HCT116 (cell line): ENCODE data around the gene CORO7. TPM values are rescaled to one million over a fixed set of nuclear protein-coding genes. Genes with fewer than 3 reads are reported as not detected.

Experiments used
- ATAC-seq: fragments of 200-7000 bp; cut with Tn5 transposase; 2 replicates; pipeline ENCODE4 v1.9.1; 2020; ENCODE audit warnings: mild to moderate bottlenecking, moderate library complexity
- BruUV-seq: library from RNA; stranded (reverse); fragments of 400-500 nt; replicated peaks from 2 replicates; lab custom pipeline; 2021; lab: Mats Ljungman, UMichigan
- CTCF ChIA-PET: fragments of 300-600 bp; sonication (Branson Sonifier 250); formaldehyde crosslinking; loops from one replicate; lab custom pipeline; 2021; ENCODE audit warnings: antibody characterized with exemption; lab: Charles Lee
- POLR2A ChIA-PET: fragments of 300-600, 350-600 bp; sonication (Branson Sonifier 250); formaldehyde crosslinking; loops from one replicate; lab custom pipeline; 2021; ENCODE audit warnings: antibody characterized with exemption; lab: Charles Lee
- RAD21 ChIA-PET, 2 experiments: fragments of 300-600 bp; sonication (Branson Sonifier 250); formaldehyde crosslinking; loops; one replicate each; lab custom pipeline; 2023; ENCODE audit warnings: low total read pairs in 2 of 2; ENCODE audit not compliant: uncharacterized antibody in 2 of 2, unreplicated experiment in 2 of 2, low non-redundant PET in 1 of 2; lab: Charles Lee
- DNase-seq: peaks from one replicate; pipeline ENCODE4 v3.0.0-alpha.2; 2010; ENCODE audit warnings: low read depth, low spot score
- H2AFZ ChIP-seq: fragments of 200-600 bp; shearing (Covaris generic), sonication (generic); 2 replicates; pipeline ENCODE4 v1.6.1; 2017; ENCODE audit warnings: low read depth, mixed run types, mixed read lengths, antibody characterized with exemption, low read length; ENCODE audit not compliant: poor library complexity, severe bottlenecking
- H3K27ac ChIP-seq: 2 replicates; pipeline ENCODE4 v1.5.1; 2012; ENCODE audit warnings: low read depth, low read length
- H3K27me3 ChIP-seq: fragments of 200-600 bp; sonication (generic); 2 replicates; pipeline ENCODE4 v1.6.1; 2016; ENCODE audit warnings: mixed run types, low read length, mixed read lengths; ENCODE audit not compliant: insufficient read depth
- H3K36me3 ChIP-seq, 2 experiments: fragments of 200-500 bp in 1 of 2; fragments of 200-600 bp in 1 of 2; sonication (Bioruptor generic) in 1 of 2; sonication (generic) in 1 of 2; 2 replicates each; pipeline versions ENCODE4 v1.5.1 to v1.6.1; 2014 to 2016; ENCODE audit warnings: low read length in 2 of 2, inconsistent platforms in 1 of 2, mixed read lengths in 1 of 2, mixed run types in 1 of 2; ENCODE audit not compliant: insufficient read depth in 2 of 2, control insufficient read depth in 1 of 2
- H3K4me1 ChIP-seq, 2 experiments: fragments of 200-600 bp in 1 of 2; sonication (generic) in 1 of 2; 2 replicates each; pipeline versions ENCODE4 v1.5.1 to v1.6.1; 2012 to 2017; ENCODE audit warnings: low read length in 2 of 2, inconsistent platforms in 1 of 2, mild to moderate bottlenecking in 1 of 2, mixed read lengths in 1 of 2, mixed run types in 1 of 2, moderate library complexity in 1 of 2; ENCODE audit not compliant: insufficient read depth in 2 of 2, control insufficient read depth in 1 of 2
- H3K4me2 ChIP-seq: fragments of 200-600 bp; sonication (generic); 2 replicates; pipeline ENCODE4 v1.6.1; 2017; ENCODE audit warnings: mixed run types, low read length, mixed read lengths
- H3K4me3 ChIP-seq, 2 experiments: fragments of 200-600 bp in 1 of 2; sonication (generic) in 1 of 2; replicated peaks in 1 of 2; 2 replicates each; pipeline ENCODE4 v1.5.1; 2011 to 2016; ENCODE audit warnings: low read length in 2 of 2, control low read depth in 1 of 2, low read depth in 1 of 2, mild to moderate bottlenecking in 1 of 2, mixed read lengths in 1 of 2, mixed run types in 1 of 2
- H3K79me2 ChIP-seq: fragments of 200-600 bp; sonication (generic); 2 replicates; pipeline ENCODE4 v1.6.1; 2017; ENCODE audit warnings: mild to moderate bottlenecking, mixed run types, low read length, moderate library complexity, mixed read lengths; ENCODE audit not compliant: insufficient read depth
- H3K9ac ChIP-seq: fragments of 200-600 bp; sonication (generic); 2 replicates; pipeline ENCODE4 v1.6.1; 2016; ENCODE audit warnings: low read length, mixed read lengths
- H3K9me2 ChIP-seq: fragments of 200-600 bp; sonication (generic), shearing (Covaris generic); 2 replicates; pipeline ENCODE4 v1.6.1; 2017; ENCODE audit warnings: mixed run types, mild to moderate bottlenecking, moderate library complexity; ENCODE audit not compliant: insufficient read depth
- H3K9me3 ChIP-seq, 2 experiments: fragments of 200-500 bp in 1 of 2; fragments of 200-600 bp in 1 of 2; sonication (Bioruptor generic) in 1 of 2; sonication (generic) in 1 of 2; 2 replicates each; pipeline ENCODE4 v1.6.1; 2014 to 2017; ENCODE audit warnings: low read length in 2 of 2, mixed read lengths in 2 of 2, inconsistent platforms in 1 of 2, low read depth in 1 of 2, mild to moderate bottlenecking in 1 of 2, mixed run types in 1 of 2, moderate library complexity in 1 of 2; ENCODE audit not compliant: control insufficient read depth in 1 of 2, insufficient read depth in 1 of 2
- H4K20me1 ChIP-seq: fragments of 200-600 bp; sonication (generic), shearing (Covaris generic); 2 replicates; pipeline ENCODE4 v1.6.1; 2017; ENCODE audit warnings: mixed run types, mild to moderate bottlenecking, moderate library complexity; ENCODE audit not compliant: insufficient read depth
- ATF3 ChIP-seq: IDR thresholded peaks from 2 replicates; pipeline ENCODE4 v1.6.1; 2012
- CBX3 ChIP-seq: IDR thresholded peaks from 2 replicates; pipeline ENCODE4 v1.6.1; 2012; ENCODE audit warnings: low read depth
- CEBPB ChIP-seq: IDR thresholded peaks from 2 replicates; pipeline ENCODE4 v1.6.1; 2012; ENCODE audit warnings: low read depth
- CTCF ChIP-seq, 3 experiments: fragments of 200-600 bp in 1 of 3; sonication (generic) in 1 of 3; IDR thresholded peaks in 2 of 3; conservative IDR thresholded peaks in 1 of 3; 2 replicates each; pipeline ENCODE4 v1.5.1; 2012 to 2017; ENCODE audit warnings: low read depth in 2 of 3, low read length in 2 of 3, antibody characterized with exemption in 1 of 3, borderline replicate concordance in 1 of 3, control low read depth in 1 of 3, mild to moderate bottlenecking in 1 of 3, mixed read lengths in 1 of 3, mixed run types in 1 of 3, moderate library complexity in 1 of 3; ENCODE audit not compliant: insufficient read depth in 1 of 3
- ELF1 ChIP-seq: IDR thresholded peaks from 2 replicates; pipeline ENCODE4 v1.6.1; 2012; ENCODE audit warnings: low read depth, borderline replicate concordance
- JUND ChIP-seq: IDR thresholded peaks from 2 replicates; pipeline ENCODE4 v1.6.1; 2012
- RAD21 ChIP-seq: IDR thresholded peaks from 2 replicates; pipeline ENCODE4 v1.6.1; 2012; ENCODE audit warnings: low read depth, mild to moderate bottlenecking
- REST ChIP-seq: IDR thresholded peaks from 2 replicates; pipeline ENCODE4 v1.6.1; 2012; ENCODE audit warnings: low read depth
- SIN3A ChIP-seq: IDR thresholded peaks from 2 replicates; pipeline ENCODE4 v1.6.1; 2012; ENCODE audit warnings: low read depth
- TCF7L2 ChIP-seq: IDR thresholded peaks from 2 replicates; pipeline ENCODE4 v1.7.0; 2011; ENCODE audit warnings: borderline replicate concordance, inconsistent platforms; ENCODE audit not compliant: insufficient read depth, insufficient read length; ENCODE audit errors: extremely low read depth
- ZFX ChIP-seq: fragments of 450-650 bp; IDR thresholded peaks from 2 replicates; pipeline ENCODE4 v1.6.1; 2017
- intact Hi-C: fragments of 100-400 bp; cut with micrococcal nuclease; formaldehyde crosslinking; loops from 2 replicates; pipeline ENCODE4 v1.10.0; 2022
- total RNA-seq: library from RNA; stranded (reverse); gene quantifications from one replicate; pipeline ENCODE4 v1.2.1, GENCODE V29; 2021; ENCODE audit not compliant: unreplicated experiment

CORO7 gene
- total RNA-seq, 1 experiment from 2014 or later, result 21.3 TPM

GRCh38 chr16:4323071-4323844, 93.1 kb downstream of the CORO7 start:
- intact Hi-C loops, result no loop called here
- Histone ChIP-seq H3K4me3 (no peak overlapping the region), H3K9me3 (no peaks in the 10 kb centered on the region), H3K27ac (no peak overlapping the region; the same call in 1 of the 2 replicates), H3K27me3 (no peaks in the 10 kb centered on the region), H3K9me2 (no peaks in the 10 kb centered on the region), H3K9ac (no peak overlapping the region), H3K4me2 (no peak overlapping the region), H3K36me3 (no peaks in the 10 kb centered on the region), H2AFZ (no peak overlapping the region), H3K79me2 (peaks cover 91% of the 10 kb centered on the region), H3K4me1 (peaks cover 20 to 49% of the 10 kb centered on the region in 2 experiments; a peak in 3 of 4 replicates), H4K20me1 (no peaks in the 10 kb centered on the region)
- no TSS peak for BruUV-seq
- TF ChIP-seq SIN3A (no peak), RAD21 (no peak), TCF7L2 (no peak), CBX3 (no peak), CTCF (IDR thresholded peaks at IDR 0.05 in 2 of 3, conservative IDR thresholded peaks at IDR 0.05 in 1 of 3; ENCODE audit: borderline replicate concordance in 1 of 3, insufficient read depth in 1 of 3, low read depth in 2 of 3, low read length in 2 of 3) (no peak), CEBPB (no peak), JUND (no peak), ATF3 (no peak), REST (no peak), ZFX (no peak), ELF1 (no peak)
- DNase-seq, result no peak
- ATAC-seq, result no peak
- RAD21 ChIA-PET, result interaction anchor here in 1 of 2 experiments (0.7 to 1.0 kb wide), 2 partner anchors 17 to 50 kb away, joined by 3 read pairs; partner anchors contain the start of gene TFAP4
- POLR2A ChIA-PET, result no interaction called here
- CTCF ChIA-PET, result interaction anchor here (1.2 kb wide), 1 partner anchor 14 kb away, joined by 3 read pairs; no protein-coding TSS in a partner anchor
